Right atrium auricular region (tissue), 2 donors: ENCODE data around the gene CEP131. TPM values are rescaled to one million over a fixed set of nuclear protein-coding genes. Genes with fewer than 3 reads are reported as not detected.

Experiments
- DNase-seq: peaks from one replicate; pipeline ENCODE4 v3.0.0-alpha.2; 2019; ENCODE audit warnings: low spot score
- H3K27ac ChIP-seq, 2 donors: fragments of 200-600 bp; sonication (generic); 1 replicate in 1 of 2; 2 replicates in 1 of 2; pipeline ENCODE4 v1.5.1; 2016 to 2019
- H3K27me3 ChIP-seq, 2 donors: fragments of 200-600 bp; sonication (generic); one replicate each; pipeline versions ENCODE4 v1.5.1 to v1.6.0; 2017 to 2019
- H3K36me3 ChIP-seq: fragments of 200-600 bp; sonication (generic); one replicate; pipeline ENCODE4 v1.5.1; 2016
- H3K4me1 ChIP-seq, 2 donors: fragments of 200-600 bp; sonication (generic); one replicate each; pipeline versions ENCODE4 v1.5.1 to v1.6.0; 2017 to 2019
- H3K4me3 ChIP-seq, 2 donors: fragments of 200-600 bp; sonication (generic); 1 replicate in 1 of 2; 2 replicates in 1 of 2; pipeline ENCODE4 v1.5.1; 2017 to 2019; ENCODE audit warnings: mild to moderate bottlenecking in 1 of 2, moderate library complexity in 1 of 2
- H3K9me3 ChIP-seq, 2 donors: fragments of 200-600 bp; sonication (generic); one replicate each; pipeline ENCODE4 v1.5.1; 2019
- total RNA-seq, 2 donors: library from RNA; depleted of rRNA; stranded (reverse); fragments of >200 nt; gene quantifications; one replicate each; pipeline ENCODE4 v1.1.0, GENCODE V29; 2016
- TF ChIP-seq, protein P1 (sequence below), 2 donors: fragments of 200-600 bp; sonication (generic); IDR thresholded peaks; one replicate each; pipeline ENCODE4 v1.5.1; 2019; ENCODE audit warnings: antibody characterized with exemption in 2 of 2

Gene CEP131
- total RNA-seq = 1 to 10 TPM; 5.5 to 6.2 TPM

DNA sequence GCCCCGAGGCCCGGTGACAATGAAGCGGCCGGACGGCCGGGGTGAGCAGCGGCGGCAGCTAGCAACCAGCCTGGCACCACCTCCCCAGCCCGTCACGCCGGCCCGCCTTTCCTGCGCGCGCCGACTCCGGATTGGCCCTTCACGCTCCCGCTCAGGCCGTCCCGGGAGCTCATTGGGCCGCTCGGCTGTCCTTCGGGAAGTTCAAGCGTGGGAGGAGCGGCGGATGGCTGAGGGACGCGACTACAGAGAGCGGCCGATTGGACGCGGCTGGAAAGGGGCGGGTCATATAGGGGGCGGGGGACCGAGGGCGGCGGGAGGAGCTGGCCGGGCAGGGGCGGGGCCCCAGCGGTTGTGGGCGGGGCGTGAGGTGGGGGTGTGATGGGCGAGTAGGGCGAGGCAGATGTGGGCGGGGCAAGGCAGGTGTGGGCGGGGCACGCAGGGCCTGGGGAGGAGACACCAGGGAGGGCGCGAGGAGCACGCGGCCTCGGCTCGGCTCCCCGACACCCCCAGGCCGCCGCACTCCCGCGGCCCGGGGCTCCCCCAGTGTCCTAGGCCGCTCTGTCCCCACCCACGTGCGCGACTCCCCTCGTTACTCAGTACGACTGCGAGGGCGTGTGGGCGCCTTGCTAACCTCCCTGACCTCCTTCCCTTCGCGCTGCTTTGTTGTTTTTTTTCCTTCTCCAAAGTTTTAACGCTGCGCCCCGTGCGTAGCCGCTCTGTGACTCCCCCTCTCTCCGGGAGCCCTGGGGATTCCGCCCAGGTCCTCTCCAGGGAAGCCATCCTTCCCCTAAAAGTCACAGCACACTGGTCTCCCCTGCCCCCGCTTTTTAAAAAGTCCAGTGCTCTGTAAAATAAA is at the start of gene CEP131:
Gene CEP131 (minus strand): TSS at position 60 of the 856 bp plus-strand sequence. CDS start 2,909 bp downstream, outside the sequence.
- TF ChIP-seq, protein P1, sequence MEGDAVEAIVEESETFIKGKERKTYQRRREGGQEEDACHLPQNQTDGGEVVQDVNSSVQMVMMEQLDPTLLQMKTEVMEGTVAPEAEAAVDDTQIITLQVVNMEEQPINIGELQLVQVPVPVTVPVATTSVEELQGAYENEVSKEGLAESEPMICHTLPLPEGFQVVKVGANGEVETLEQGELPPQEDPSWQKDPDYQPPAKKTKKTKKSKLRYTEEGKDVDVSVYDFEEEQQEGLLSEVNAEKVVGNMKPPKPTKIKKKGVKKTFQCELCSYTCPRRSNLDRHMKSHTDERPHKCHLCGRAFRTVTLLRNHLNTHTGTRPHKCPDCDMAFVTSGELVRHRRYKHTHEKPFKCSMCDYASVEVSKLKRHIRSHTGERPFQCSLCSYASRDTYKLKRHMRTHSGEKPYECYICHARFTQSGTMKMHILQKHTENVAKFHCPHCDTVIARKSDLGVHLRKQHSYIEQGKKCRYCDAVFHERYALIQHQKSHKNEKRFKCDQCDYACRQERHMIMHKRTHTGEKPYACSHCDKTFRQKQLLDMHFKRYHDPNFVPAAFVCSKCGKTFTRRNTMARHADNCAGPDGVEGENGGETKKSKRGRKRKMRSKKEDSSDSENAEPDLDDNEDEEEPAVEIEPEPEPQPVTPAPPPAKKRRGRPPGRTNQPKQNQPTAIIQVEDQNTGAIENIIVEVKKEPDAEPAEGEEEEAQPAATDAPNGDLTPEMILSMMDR (IDR thresholded peaks at IDR 0.05) = no peak
- Histone ChIP-seq H3K27me3 (no peaks in the 10 kb centered on the region), H3K9me3 (no peaks in the 10 kb centered on the region), H3K4me3 (peak within 1 kb of the TSS; percentile 65 to 88), H3K27ac (no peak within 1 kb of the TSS), H3K4me1 (peaks cover 0 to 25% of the 10 kb centered on the region in 2 donors), H3K36me3 (no peaks in the 10 kb centered on the region)
- DNase-seq = peak; percentile 98

DNA sequence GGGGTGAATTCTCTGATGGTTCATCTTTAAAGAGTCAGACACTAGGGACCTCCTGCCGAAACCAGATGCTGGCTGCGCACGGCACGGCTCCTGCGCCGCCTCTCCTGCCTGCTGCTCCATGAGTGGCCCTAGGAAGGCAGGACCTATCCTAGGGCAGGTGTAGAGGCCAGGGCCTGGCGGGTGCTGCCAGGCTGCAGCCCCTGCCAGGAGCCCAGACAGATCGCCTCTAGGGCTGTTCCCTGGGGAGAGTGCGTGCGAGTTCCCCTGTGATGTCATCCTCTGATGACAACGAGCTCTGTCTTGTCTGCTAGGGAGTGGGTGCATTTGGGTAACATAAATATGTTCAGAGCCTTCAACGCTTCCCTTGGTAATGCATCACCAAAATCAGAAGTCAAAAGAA is 48.5 kb upstream of the CEP131 start:
- no peak for DNase-seq
- no peaks in the 10 kb centered on the region for H3K9me3 ChIP-seq
- peaks cover 48% of the 10 kb centered on the region for H3K36me3 ChIP-seq

DNA sequence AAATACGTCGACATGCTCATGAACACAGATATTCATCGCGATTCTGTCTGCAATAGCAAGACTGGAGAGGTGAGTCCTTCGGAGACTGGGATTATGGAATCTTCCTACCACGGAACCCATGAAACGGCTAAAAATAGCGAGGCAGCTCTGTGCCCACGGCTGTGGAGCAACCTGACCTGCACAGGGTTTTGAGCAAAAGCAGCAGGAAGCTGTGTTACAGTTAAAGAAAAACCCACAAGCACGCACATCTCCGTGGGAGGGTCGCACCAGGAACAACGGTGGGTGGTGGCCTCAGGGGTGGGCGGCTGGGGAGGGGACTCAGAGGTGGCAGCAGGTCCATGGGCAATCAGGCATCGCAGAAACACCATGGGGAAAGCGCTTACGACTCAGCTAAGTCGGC is 47.5 kb upstream of the CEP131 start:
- H3K27me3 ChIP-seq = no peaks in the 10 kb centered on the region
- no peaks in the 10 kb centered on the region for H3K4me1 ChIP-seq
- peaks cover 45% of the 10 kb centered on the region for H3K36me3 ChIP-seq
- no peak for DNase-seq
- TF ChIP-seq, protein P1 (IDR thresholded peaks at IDR 0.05) = no peak
- H3K27ac ChIP-seq = no peak overlapping the region
- H3K9me3 ChIP-seq = no peaks in the 10 kb centered on the region
- no peak overlapping the region for H3K4me3 ChIP-seq

More for the DNA sequence above, 48.5 kb upstream of the CEP131 start:
- no peak overlapping the region for H3K4me3 ChIP-seq
- TF ChIP-seq, protein P1 (IDR thresholded peaks at IDR 0.05) = no peak
- no peak overlapping the region for H3K27ac ChIP-seq
- H3K27me3 ChIP-seq = no peaks in the 10 kb centered on the region
- no peaks in the 10 kb centered on the region for H3K4me1 ChIP-seq

DNA sequence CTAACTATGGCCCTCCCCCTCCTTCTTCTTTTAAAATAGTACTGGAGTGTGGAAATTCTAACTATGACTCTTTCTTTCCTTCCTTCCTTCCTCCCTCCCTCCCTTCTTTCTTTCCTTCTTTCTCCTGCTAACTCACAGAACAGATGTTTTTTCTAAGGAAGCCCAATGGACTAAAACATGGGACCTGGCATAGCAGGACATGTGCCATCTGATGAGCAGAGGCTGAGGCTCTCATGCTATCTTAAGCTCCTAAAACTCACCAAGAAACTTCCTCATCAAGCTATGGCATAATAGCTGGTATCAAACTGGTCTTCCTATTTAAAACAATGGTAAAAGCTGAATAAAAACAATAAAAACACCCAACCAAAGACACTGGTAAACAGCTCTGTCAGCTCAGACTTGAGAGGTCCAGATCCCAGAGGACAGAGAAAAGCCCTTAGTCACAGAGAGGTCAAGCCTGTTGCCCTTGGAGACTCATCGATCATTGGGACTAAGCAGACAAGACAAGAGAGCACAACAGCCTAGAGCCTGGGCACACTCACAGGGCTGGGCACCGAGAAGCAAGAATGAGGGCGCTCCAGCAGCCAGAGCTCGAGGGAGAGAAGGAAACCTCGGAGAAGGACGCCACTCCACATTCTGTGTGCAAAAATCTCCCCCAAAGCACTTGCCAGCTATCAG is 44.8 kb upstream of the CEP131 start:
- H3K4me1 ChIP-seq = no peaks in the 10 kb centered on the region
- TF ChIP-seq, protein P1 (IDR thresholded peaks at IDR 0.05) = no peak
- H3K9me3 ChIP-seq = no peaks in the 10 kb centered on the region
- H3K36me3 ChIP-seq = peaks cover 42% of the 10 kb centered on the region
- H3K27ac ChIP-seq = no peak overlapping the region
- H3K4me3 ChIP-seq = no peak overlapping the region
- no peaks in the 10 kb centered on the region for H3K27me3 ChIP-seq
- no peak for DNase-seq

DNA sequence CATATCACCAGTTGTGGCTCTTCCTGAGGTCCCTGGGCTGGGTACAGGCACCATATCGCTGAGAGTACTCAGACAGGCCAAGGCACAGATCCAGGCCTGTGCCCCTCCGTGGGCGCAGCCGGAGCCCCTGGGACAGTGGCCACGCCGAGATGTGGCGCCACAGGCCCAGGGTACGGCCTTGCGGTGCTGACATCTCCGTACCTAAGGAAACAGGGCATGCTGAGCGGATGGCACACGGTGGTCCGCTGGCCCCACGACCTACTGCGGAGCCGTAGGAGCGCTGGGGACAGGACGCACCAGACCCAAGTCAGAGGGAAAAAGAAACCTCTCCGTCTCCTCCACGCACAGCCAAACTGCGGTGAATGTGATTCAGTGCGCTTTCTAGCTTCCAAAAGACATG is 42.8 kb upstream of the CEP131 start:
- Histone ChIP-seq H3K4me1 (no peaks in the 10 kb centered on the region), H3K4me3 (no peak overlapping the region), H3K27ac (no peak overlapping the region), H3K36me3 (peaks cover 45% of the 10 kb centered on the region), H3K27me3 (no peaks in the 10 kb centered on the region), H3K9me3 (no peaks in the 10 kb centered on the region)
- no peak for DNase-seq
- TF ChIP-seq, protein P1 (IDR thresholded peaks at IDR 0.05) = no peak
